ENCODE measurements around the gene AHDC1.

AHDC1 gene

DNA sequence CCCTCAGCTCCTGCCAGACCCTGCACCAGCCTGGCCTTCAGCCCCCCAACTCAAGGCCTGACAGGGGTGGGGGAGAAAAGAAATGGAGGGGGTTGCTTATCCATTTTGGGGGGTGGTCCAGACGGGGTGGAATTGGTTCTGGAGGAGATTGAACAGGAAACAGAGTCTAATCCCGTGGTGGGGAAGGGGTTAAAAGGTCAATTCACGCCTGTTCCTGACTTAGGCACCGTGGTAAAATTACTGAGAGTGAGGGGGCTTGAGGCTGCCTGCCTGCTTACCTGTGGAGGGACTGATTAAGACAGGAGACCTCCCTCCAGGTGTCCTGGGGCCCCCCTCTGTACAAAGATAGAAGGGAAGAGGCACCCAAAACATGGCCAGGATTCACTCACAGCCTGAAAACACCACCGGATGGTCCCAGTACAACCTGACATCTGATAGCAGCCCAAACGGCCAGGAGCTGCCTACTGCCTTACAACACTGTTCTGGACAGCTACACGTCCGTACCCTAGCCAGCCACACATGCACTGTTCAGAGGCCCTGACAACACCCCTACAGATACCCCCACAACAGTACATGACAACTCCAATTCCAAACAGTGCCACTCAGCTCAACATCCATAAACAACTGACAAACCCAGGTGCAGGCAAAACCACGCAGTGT lies 31.8 kb downstream of the AHDC1 start:
- Histone ChIP-seq H3K27ac (ENCODE audit: low read length) (peak overlapping the region; percentile 48), H4K20me1 (ENCODE audit: insufficient read depth, low read length) (peaks cover 89% of the 10 kb centered on the region), H3K79me2 (ENCODE audit: insufficient read depth, low read length) (peaks cover 93% of the 10 kb centered on the region), H3K4me2 (ENCODE audit: insufficient read depth, low read length) (no peak overlapping the region), H3K36me3 (ENCODE audit: insufficient read depth, low read length) (peaks cover 15% of the 10 kb centered on the region), H3K27me3 (ENCODE audit: insufficient read depth, low read length, poor library complexity) (no peaks in the 10 kb centered on the region), H3K4me1 (ENCODE audit: insufficient read depth, low read length) (peaks cover 3% of the 10 kb centered on the region; the same call in 1 of the 2 replicates), H3K4me3 (ENCODE audit: low read depth in 1 of 2, low read length in 2 of 2) (no peak overlapping the region), H3K9me3 (ENCODE audit: insufficient read depth, low read length, severe bottlenecking) (no peaks in the 10 kb centered on the region), H3K9ac (ENCODE audit: low read depth, low read length) (no peak overlapping the region), H2AFZ (ENCODE audit: low read depth, low read length) (no peak overlapping the region)
- TF ChIP-seq CTCF (IDR thresholded peaks at IDR 0.05; ENCODE audit: borderline replicate concordance, extremely low read depth, low read length, poor library complexity, severe bottlenecking) (no peak), EZH2 (IDR thresholded peaks at IDR 0.05; ENCODE audit: borderline replicate concordance, low read depth, low read length, severe bottlenecking) (no peak)
- ATAC-seq (ENCODE audit: insufficient read depth, low read depth) (no peak), DNase-seq (no peak)

GRCh38 chr1:27571439-27572018 lies 32.4 kb downstream of the AHDC1 start:
- Histone ChIP-seq H3K4me3 (ENCODE audit: low read depth in 1 of 2, low read length in 2 of 2) (no peak overlapping the region), H4K20me1 (ENCODE audit: insufficient read depth, low read length) (peaks cover 89% of the 10 kb centered on the region), H3K79me2 (ENCODE audit: insufficient read depth, low read length) (peaks cover 92% of the 10 kb centered on the region), H3K4me2 (ENCODE audit: insufficient read depth, low read length) (no peak overlapping the region), H2AFZ (ENCODE audit: low read depth, low read length) (no peak overlapping the region), H3K27ac (ENCODE audit: low read length) (no peak overlapping the region; the same call in 1 of the 2 replicates), H3K27me3 (ENCODE audit: insufficient read depth, low read length, poor library complexity) (no peaks in the 10 kb centered on the region), H3K9ac (ENCODE audit: low read depth, low read length) (no peak overlapping the region), H3K4me1 (ENCODE audit: insufficient read depth, low read length) (peaks cover 3% of the 10 kb centered on the region; the same call in 1 of the 2 replicates), H3K9me3 (ENCODE audit: insufficient read depth, low read length, severe bottlenecking) (no peaks in the 10 kb centered on the region), H3K36me3 (ENCODE audit: insufficient read depth, low read length) (peaks cover 10% of the 10 kb centered on the region; the same call in 1 of the 2 replicates)
- no peak for ATAC-seq (ENCODE audit: insufficient read depth, low read depth)
- no peak for TF ChIP-seq EZH2 (IDR thresholded peaks at IDR 0.05; ENCODE audit: borderline replicate concordance, low read depth, low read length, severe bottlenecking)
- no peak for TF ChIP-seq CTCF (IDR thresholded peaks at IDR 0.05; ENCODE audit: borderline replicate concordance, extremely low read depth, low read length, poor library complexity, severe bottlenecking)
- no peak for DNase-seq

GRCh38 chr1:27570784-27571183 lies 33.2 kb downstream of the AHDC1 start:
- Histone ChIP-seq H3K9ac (ENCODE audit: low read depth, low read length) (no peak overlapping the region), H3K4me1 (ENCODE audit: insufficient read depth, low read length) (peaks cover 3% of the 10 kb centered on the region; the same call in 1 of the 2 replicates), H3K79me2 (ENCODE audit: insufficient read depth, low read length) (peaks cover 92% of the 10 kb centered on the region), H3K9me3 (ENCODE audit: insufficient read depth, low read length, severe bottlenecking) (no peaks in the 10 kb centered on the region), H3K4me3 (ENCODE audit: low read depth in 1 of 2, low read length in 2 of 2) (no peak overlapping the region), H3K36me3 (ENCODE audit: insufficient read depth, low read length) (peaks cover 9% of the 10 kb centered on the region; the same call in 1 of the 2 replicates), H3K4me2 (ENCODE audit: insufficient read depth, low read length) (no peak overlapping the region), H2AFZ (ENCODE audit: low read depth, low read length) (no peak overlapping the region), H3K27me3 (ENCODE audit: insufficient read depth, low read length, poor library complexity) (no peaks in the 10 kb centered on the region), H3K27ac (ENCODE audit: low read length) (no peak overlapping the region), H4K20me1 (ENCODE audit: insufficient read depth, low read length) (peaks cover 82% of the 10 kb centered on the region)
- ATAC-seq (ENCODE audit: insufficient read depth, low read depth) (no peak), DNase-seq (no peak)
- no peak for TF ChIP-seq CTCF (IDR thresholded peaks at IDR 0.05; ENCODE audit: borderline replicate concordance, extremely low read depth, low read length, poor library complexity, severe bottlenecking)
- TF ChIP-seq EZH2 (IDR thresholded peaks at IDR 0.05; ENCODE audit: borderline replicate concordance, low read depth, low read length, severe bottlenecking), result no peak
